Hepatocyte (in vitro differentiated cells): ENCODE results near the gene MACROH2A1. TPM values are rescaled to one million over a fixed set of nuclear protein-coding genes. Genes with fewer than 3 reads are reported as not detected.

Source experiments
- DNase-seq: peaks from one replicate; pipeline ENCODE4 v3.0.0-alpha.2; 2016; ENCODE audit warnings: low spot score
- H2AFZ ChIP-seq: fragments of 200-600 bp; sonication (generic); 2 replicates; pipeline ENCODE4 v1.6.0; 2016; ENCODE audit warnings: antibody characterized with exemption, mild to moderate bottlenecking
- H3K27ac ChIP-seq: fragments of 200-600 bp; sonication (generic); 2 replicates; pipeline ENCODE4 v1.5.1; 2016; ENCODE audit warnings: mild to moderate bottlenecking
- H3K27me3 ChIP-seq: fragments of 200-600 bp; sonication (generic); 2 replicates; pipeline ENCODE4 v1.6.1; 2016
- H3K36me3 ChIP-seq: fragments of 200-600 bp; sonication (generic); replicated peaks from 2 replicates; pipeline ENCODE4 v1.5.1; 2016; ENCODE audit warnings: low read depth; ENCODE audit not compliant: insufficient read depth
- H3K4me1 ChIP-seq: fragments of 200-600 bp; sonication (generic); 2 replicates; pipeline ENCODE4 v1.5.1; 2016; ENCODE audit warnings: mild to moderate bottlenecking, moderate library complexity; ENCODE audit not compliant: insufficient read depth
- H3K4me2 ChIP-seq: fragments of 200-600 bp; sonication (generic); 2 replicates; pipeline ENCODE4 v1.6.0; 2016
- H3K4me3 ChIP-seq: fragments of 200-600 bp; sonication (generic); 2 replicates; pipeline ENCODE4 v1.5.1; 2016; ENCODE audit warnings: mild to moderate bottlenecking
- H3K79me2 ChIP-seq: fragments of 200-600 bp; sonication (generic); 2 replicates; pipeline ENCODE4 v1.6.0; 2017; ENCODE audit warnings: mild to moderate bottlenecking
- H3K9me2 ChIP-seq: fragments of 200-600 bp; sonication (generic); replicated peaks from 2 replicates; pipeline ENCODE4 v1.6.0; 2017; ENCODE audit warnings: mild to moderate bottlenecking; ENCODE audit not compliant: insufficient read depth
- H3K9me3 ChIP-seq: fragments of 200-600 bp; sonication (generic); 2 replicates; pipeline ENCODE4 v1.5.1; 2016; ENCODE audit warnings: low read depth, mild to moderate bottlenecking
- H4K20me1 ChIP-seq: fragments of 200-600 bp; sonication (generic); 2 replicates; pipeline ENCODE4 v1.6.0; 2016; ENCODE audit warnings: mild to moderate bottlenecking; ENCODE audit not compliant: insufficient read depth, poor library complexity, severe bottlenecking
- EZH2 ChIP-seq: fragments of 200-600 bp; sonication (generic); IDR thresholded peaks from 2 replicates; pipeline ENCODE4 v1.6.1; 2016; ENCODE audit warnings: antibody characterized with exemption, mild to moderate bottlenecking, borderline replicate concordance
- EZH2phosphoT487 ChIP-seq: fragments of 200-600 bp; sonication (generic); IDR thresholded peaks from one replicate; pipeline ENCODE4 v1.6.1; 2018; ENCODE audit warnings: antibody characterized with exemption, mild to moderate bottlenecking, low read depth, moderate library complexity; ENCODE audit not compliant: unreplicated experiment, severe bottlenecking
- WGBS: methylation state at CpG from one replicate; pipeline ENCODE4 v1.1.6; 2016; ENCODE audit warnings: low lambda C conversion rate; ENCODE audit errors: missing lambda C conversion rate; 5-methylcytosine and 5-hydroxymethylcytosine counted together
- polyA plus RNA-seq: library from polyadenylated mRNA; unstranded; fragments of >200 nt; fragmentation: Nextera tagmentation; extraction: Ambion mirVana; gene quantifications from 2 replicates; pipeline ENCODE4 v1.2.1, GENCODE V29; 2016
- total RNA-seq: library from RNA; depleted of rRNA; stranded (reverse); fragments of >200 nt; gene quantifications from 2 replicates; pipeline ENCODE4 v1.2.3, GENCODE V29; 2014
- TF ChIP-seq, protein P1 (sequence below): fragments of 200-600 bp; sonication (generic); IDR thresholded peaks from 2 replicates; pipeline ENCODE4 v1.5.1; 2016; ENCODE audit warnings: antibody characterized with exemption, mild to moderate bottlenecking; ENCODE audit not compliant: poor library complexity

Gene MACROH2A1
- total and polyA plus RNA-seq, 2 experiments from 2014 or later, result 198 to 304 TPM

DNA sequence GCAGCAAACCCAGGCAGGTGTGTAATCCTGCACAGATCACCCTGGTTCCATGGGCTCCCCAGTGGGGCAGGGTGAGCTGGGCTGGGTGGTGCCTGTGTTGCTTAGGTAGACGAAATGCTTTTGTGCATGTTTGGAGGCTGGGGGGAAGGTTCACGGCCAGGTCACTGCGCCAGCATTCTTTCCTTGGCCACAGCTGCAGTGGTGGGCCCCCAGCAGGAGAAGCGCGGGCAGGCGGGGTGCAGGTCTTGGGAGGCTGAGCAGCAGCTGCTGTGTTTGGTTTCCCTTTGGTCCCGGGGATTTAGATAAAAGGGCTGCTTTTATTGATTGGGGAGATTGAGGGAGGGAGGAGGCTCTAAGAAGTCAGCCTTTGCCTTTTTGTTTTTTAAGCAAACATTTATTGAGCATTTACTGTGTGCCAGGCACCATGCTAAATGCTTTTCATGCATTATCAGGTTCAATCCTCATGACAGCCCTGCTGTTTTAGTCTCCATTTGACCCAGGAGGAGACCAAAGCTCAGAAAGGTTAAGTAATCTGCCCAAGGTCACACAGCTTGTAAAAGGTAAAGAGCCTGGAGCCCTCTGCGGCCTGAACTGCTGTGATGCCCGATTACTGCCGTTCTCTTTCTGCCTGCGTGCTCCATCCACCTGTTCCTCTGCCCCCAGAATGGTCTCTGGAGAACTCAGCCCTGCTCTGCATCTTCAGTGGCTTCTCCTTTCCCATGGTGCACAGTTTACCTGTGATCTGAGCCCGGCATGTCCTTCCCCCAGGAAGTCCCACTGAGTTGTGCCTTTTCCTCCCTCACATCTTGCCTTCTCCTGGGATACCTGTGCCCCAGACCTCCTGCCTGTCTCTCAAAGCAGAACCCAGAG lies 94.4 kb downstream of the MACROH2A1 start:
- no peaks in the 10 kb centered on the region for H3K36me3 ChIP-seq
- no peaks in the 10 kb centered on the region for H3K27me3 ChIP-seq
- 37% methylated on average over 12 of the region's 12 CpGs for WGBS
- peaks cover 29% of the 10 kb centered on the region for H3K4me1 ChIP-seq
- H4K20me1 ChIP-seq, result no peaks in the 10 kb centered on the region
- H3K9me2 ChIP-seq, result no peaks in the 10 kb centered on the region
- H2AFZ ChIP-seq, result no peak overlapping the region
- no peak overlapping the region for H3K4me3 ChIP-seq
- H3K79me2 ChIP-seq, result no peaks in the 10 kb centered on the region
- H3K27ac ChIP-seq, result peak overlapping the region; percentile 52
- peak; percentile 22 for DNase-seq
- TF ChIP-seq EZH2phosphoT487, result no peak
- no peak for TF ChIP-seq EZH2
- TF ChIP-seq, protein P1, sequence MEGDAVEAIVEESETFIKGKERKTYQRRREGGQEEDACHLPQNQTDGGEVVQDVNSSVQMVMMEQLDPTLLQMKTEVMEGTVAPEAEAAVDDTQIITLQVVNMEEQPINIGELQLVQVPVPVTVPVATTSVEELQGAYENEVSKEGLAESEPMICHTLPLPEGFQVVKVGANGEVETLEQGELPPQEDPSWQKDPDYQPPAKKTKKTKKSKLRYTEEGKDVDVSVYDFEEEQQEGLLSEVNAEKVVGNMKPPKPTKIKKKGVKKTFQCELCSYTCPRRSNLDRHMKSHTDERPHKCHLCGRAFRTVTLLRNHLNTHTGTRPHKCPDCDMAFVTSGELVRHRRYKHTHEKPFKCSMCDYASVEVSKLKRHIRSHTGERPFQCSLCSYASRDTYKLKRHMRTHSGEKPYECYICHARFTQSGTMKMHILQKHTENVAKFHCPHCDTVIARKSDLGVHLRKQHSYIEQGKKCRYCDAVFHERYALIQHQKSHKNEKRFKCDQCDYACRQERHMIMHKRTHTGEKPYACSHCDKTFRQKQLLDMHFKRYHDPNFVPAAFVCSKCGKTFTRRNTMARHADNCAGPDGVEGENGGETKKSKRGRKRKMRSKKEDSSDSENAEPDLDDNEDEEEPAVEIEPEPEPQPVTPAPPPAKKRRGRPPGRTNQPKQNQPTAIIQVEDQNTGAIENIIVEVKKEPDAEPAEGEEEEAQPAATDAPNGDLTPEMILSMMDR, result no peak
- H3K9me3 ChIP-seq, result no peaks in the 10 kb centered on the region
- H3K4me2 ChIP-seq, result peak overlapping the region; percentile 57

DNA sequence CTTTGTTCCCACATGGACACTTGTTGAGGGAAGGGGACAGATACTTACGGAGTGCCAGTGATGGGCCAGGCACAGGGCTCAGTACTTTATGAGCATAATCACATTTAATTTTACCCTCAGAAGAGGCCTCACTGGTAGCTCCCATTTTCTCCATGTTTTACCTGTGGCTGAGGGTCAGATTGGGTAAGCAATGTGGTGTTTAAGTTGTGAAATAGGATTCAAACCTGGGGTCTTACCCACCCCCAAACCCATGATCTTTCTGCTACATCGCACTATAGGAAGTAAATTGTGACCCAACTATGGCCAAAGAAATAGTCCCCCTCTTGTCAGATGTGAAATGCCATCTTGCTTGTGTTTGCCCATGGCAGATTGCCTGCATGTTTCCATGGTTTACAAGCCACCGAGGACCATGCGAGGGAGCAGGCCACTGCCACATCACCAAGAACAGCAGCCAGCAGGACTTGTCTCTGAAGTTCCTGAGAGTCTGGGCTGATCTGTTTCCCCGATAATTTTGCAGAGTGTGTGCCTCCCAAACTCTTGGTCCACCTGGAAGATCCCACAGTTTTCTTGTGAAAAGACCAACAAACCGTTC lies 95.4 kb downstream of the MACROH2A1 start:
- Histone ChIP-seq H3K9me2 (no peaks in the 10 kb centered on the region), H3K27me3 (no peaks in the 10 kb centered on the region), H4K20me1 (no peaks in the 10 kb centered on the region), H3K4me3 (no peak overlapping the region), H3K4me2 (peak overlapping the region; percentile 57), H3K9me3 (no peaks in the 10 kb centered on the region), H3K27ac (peak overlapping the region; percentile 52), H2AFZ (no peak overlapping the region), H3K79me2 (no peaks in the 10 kb centered on the region), H3K36me3 (no peaks in the 10 kb centered on the region), H3K4me1 (peaks cover 22% of the 10 kb centered on the region)
- 63% methylated on average over 6 of the region's 6 CpGs for WGBS
- DNase-seq, result peak; percentile 3
- TF ChIP-seq EZH2phosphoT487 (no peak), EZH2 (no peak)
- TF ChIP-seq, protein P1, result no peak

DNA sequence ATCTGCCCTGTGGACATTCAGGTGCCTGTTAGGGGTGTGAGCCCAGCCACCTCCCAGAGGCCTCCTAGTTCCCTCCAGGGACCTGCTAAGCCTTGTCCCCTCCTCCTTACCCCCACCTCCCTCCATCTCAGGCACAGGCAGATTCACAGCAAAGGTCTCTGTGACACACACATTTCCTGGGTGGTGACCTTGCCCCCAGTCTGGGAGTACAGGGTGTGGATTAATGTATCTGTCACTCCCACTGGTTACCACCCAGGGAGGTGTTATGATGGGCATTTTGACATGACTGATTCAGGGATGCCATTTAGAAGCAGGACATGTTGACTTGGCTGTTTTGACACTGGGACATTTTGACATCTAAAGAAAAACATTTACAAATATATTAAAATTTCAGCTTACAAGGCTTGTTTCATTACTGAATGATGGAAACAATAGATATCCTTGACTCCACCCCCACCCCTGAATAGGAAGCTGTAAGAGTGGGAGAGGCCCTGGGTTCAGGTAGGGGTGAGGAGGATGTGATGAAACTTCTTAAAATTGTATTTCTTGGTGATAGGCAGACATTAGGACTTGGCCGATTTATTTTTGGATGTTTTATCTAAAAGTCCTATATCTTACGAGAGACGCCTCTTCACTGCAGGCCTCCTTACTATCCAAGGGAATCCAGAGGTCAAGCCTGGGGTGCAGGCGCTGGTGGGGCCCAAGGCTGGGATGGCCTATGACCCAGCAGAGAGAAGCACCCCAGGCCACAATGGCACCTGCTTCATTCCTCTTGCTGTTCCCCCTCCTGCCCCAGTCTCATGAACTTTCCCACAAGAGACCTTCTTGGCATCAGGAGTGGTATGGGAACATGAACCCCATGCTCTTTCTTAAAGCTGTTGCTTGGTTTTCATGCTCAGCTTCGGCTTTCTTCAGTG lies 101.9 kb downstream of the MACROH2A1 start:
- H4K20me1 ChIP-seq, result no peaks in the 10 kb centered on the region
- WGBS, result over 99% methylated on average over 5 of the region's 5 CpGs

More for the DNA sequence above, 101.9 kb downstream of the MACROH2A1 start:
- no peak for DNase-seq
- TF ChIP-seq, protein P1, result no peak
- TF ChIP-seq EZH2phosphoT487, result no peak
- no peak for TF ChIP-seq EZH2
- Histone ChIP-seq H3K27me3 (no peaks in the 10 kb centered on the region), H3K4me1 (no peaks in the 10 kb centered on the region), H2AFZ (no peak overlapping the region), H3K27ac (no peak overlapping the region), H3K9me3 (no peaks in the 10 kb centered on the region), H3K4me2 (no peak overlapping the region), H3K4me3 (no peak overlapping the region), H3K79me2 (no peaks in the 10 kb centered on the region), H3K36me3 (no peaks in the 10 kb centered on the region), H3K9me2 (no peaks in the 10 kb centered on the region)
